CD8-positive, alpha-beta memory T cell (primary cell): ENCODE measurements around the gene HHAT. TPM values are rescaled to one million over a fixed set of nuclear protein-coding genes. Genes with fewer than 3 reads are reported as not detected.

Experiments used
- CTCF ChIA-PET: fragments of 350-600 bp; sonication (Branson Sonifier 250); formaldehyde crosslinking; loops from one replicate; lab custom pipeline; 2021; ENCODE audit warnings: antibody characterized with exemption; lab: Charles Lee
- POLR2A ChIA-PET: fragments of 350-600 bp; sonication (Branson Sonifier 250); formaldehyde crosslinking; loops from one replicate; lab custom pipeline; 2021; ENCODE audit warnings: antibody characterized with exemption; lab: Charles Lee
- DNase-seq, 5 donors: peaks; one replicate each; pipeline versions ENCODE4 v3.0.0 to v3.0.0-alpha.2; 2020 to 2022; ENCODE audit warnings: mixed read lengths in 1 of 5
- H3K27ac ChIP-seq: one replicate; pipeline ENCODE4 v1.7.0; 2013; ENCODE audit warnings: low read depth, mild to moderate bottlenecking, low read length, moderate library complexity
- H3K27me3 ChIP-seq: 2 replicates; pipeline ENCODE4 v1.7.0; 2013; ENCODE audit warnings: low read length, mild to moderate bottlenecking; ENCODE audit not compliant: insufficient read depth, poor library complexity, severe bottlenecking
- H3K36me3 ChIP-seq: 2 replicates; pipeline ENCODE4 v1.7.0; 2013; ENCODE audit warnings: mild to moderate bottlenecking, low read length, moderate library complexity; ENCODE audit not compliant: insufficient read depth
- H3K4me1 ChIP-seq: 2 replicates; pipeline ENCODE4 v1.7.0; 2013; ENCODE audit warnings: mild to moderate bottlenecking, low read length, moderate library complexity; ENCODE audit not compliant: insufficient read depth
- H3K4me3 ChIP-seq: 2 replicates; pipeline ENCODE4 v1.7.0; 2013; ENCODE audit warnings: mild to moderate bottlenecking, low read length
- H3K9me3 ChIP-seq: 2 replicates; pipeline ENCODE4 v1.7.0; 2013; ENCODE audit warnings: mild to moderate bottlenecking, low read length
- H3K27ac Mint-ChIP-seq, 8 donors: one replicate each; pipeline ENCODE4 v1.8.0; 2020 to 2021; ENCODE audit warnings: mixed read lengths in 8 of 8, mild to moderate bottlenecking in 6 of 8, inconsistent platforms in 3 of 8, moderate library complexity in 3 of 8
- H3K27me3 Mint-ChIP-seq, 2 donors: one replicate each; pipeline ENCODE4 v1.8.0; 2020 to 2021; ENCODE audit warnings: mixed read lengths in 2 of 2, mild to moderate bottlenecking in 1 of 2, moderate library complexity in 1 of 2
- H3K36me3 Mint-ChIP-seq, 3 donors: one replicate each; pipeline ENCODE4 v1.8.0; 2020 to 2021; ENCODE audit warnings: mixed read lengths in 3 of 3, inconsistent platforms in 1 of 3, mild to moderate bottlenecking in 1 of 3
- H3K4me1 Mint-ChIP-seq, 3 donors: one replicate each; pipeline ENCODE4 v1.8.0; 2020 to 2021; ENCODE audit warnings: mixed read lengths in 3 of 3, inconsistent platforms in 1 of 3, mild to moderate bottlenecking in 1 of 3
- H3K4me3 Mint-ChIP-seq, 7 donors: one replicate each; pipeline ENCODE4 v1.8.0; 2020 to 2021; ENCODE audit warnings: mixed read lengths in 7 of 7, mild to moderate bottlenecking in 6 of 7, moderate library complexity in 4 of 7, inconsistent platforms in 2 of 7
- H3K9me3 Mint-ChIP-seq, 5 donors: one replicate each; pipeline ENCODE4 v1.8.0; 2020 to 2022; ENCODE audit warnings: mixed read lengths in 5 of 5, mild to moderate bottlenecking in 3 of 5, moderate library complexity in 2 of 5, inconsistent platforms in 1 of 5
- polyA plus RNA-seq: library from polyadenylated mRNA; unstranded; fragments of 300-500 nt; fragmentation: Illumina TruSeq; gene quantifications from one replicate; pipeline ENCODE4 v1.2.3, GENCODE V29; 2021
- total RNA-seq, 2 experiments: library from RNA; stranded (reverse); gene quantifications; one replicate each; pipeline ENCODE4 v1.2.3, GENCODE V29; 2021

HHAT gene
- total and polyA plus RNA-seq, 3 experiments from 2014 or later, result 1.4 to 4.6 (median 2.1) TPM

DNA sequence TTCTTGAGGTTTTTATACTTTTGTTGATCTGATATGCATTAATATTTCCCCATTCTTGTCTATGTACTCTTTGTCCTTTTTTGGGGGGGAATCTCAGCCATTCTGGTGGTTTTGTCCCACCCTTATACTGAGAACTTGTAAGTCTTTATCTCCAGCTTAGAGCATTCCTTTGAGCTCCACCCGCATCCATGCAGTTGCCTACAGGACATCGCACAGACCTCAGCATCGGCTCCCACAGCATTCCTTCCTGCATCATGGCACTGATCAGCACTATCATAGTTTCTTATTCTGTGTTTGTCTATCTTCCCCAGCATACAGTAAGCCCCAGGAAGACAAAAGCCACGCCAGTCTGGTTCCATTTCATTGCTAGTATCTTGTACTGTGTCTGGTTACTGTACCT, 33.0 kb downstream of the HHAT start:
- Mint-ChIP-seq H3K4me1 (peaks cover 0 to 6% (median 3%) of the 10 kb centered on the region in 3 donors), H3K9me3 (no peaks in the 10 kb centered on the region), H3K4me3 (no peak overlapping the region), H3K27me3 (no peaks in the 10 kb centered on the region), H3K27ac (no peak overlapping the region), H3K36me3 (peaks cover 0 to 20% (median 4%) of the 10 kb centered on the region in 3 donors)
- H3K36me3 ChIP-seq, result no peaks in the 10 kb centered on the region
- H3K27me3 ChIP-seq, result no peaks in the 10 kb centered on the region
- no peak overlapping the region for H3K27ac ChIP-seq
- DNase-seq, result no peak
- H3K4me1 ChIP-seq, result no peaks in the 10 kb centered on the region
- ChIA-PET POLR2A (interaction anchor here (0.7 kb wide), 1 partner anchor 29 kb away, joined by 4 read pairs; no protein-coding TSS in a partner anchor), CTCF (interaction anchor here (1.0 to 3.1 kb wide), 4 partner anchors 13 to 45 kb away, joined by 3 to 9 read pairs (median 6); no protein-coding TSS in a partner anchor)
- no peak overlapping the region for H3K4me3 ChIP-seq
- H3K9me3 ChIP-seq, result no peaks in the 10 kb centered on the region

DNA sequence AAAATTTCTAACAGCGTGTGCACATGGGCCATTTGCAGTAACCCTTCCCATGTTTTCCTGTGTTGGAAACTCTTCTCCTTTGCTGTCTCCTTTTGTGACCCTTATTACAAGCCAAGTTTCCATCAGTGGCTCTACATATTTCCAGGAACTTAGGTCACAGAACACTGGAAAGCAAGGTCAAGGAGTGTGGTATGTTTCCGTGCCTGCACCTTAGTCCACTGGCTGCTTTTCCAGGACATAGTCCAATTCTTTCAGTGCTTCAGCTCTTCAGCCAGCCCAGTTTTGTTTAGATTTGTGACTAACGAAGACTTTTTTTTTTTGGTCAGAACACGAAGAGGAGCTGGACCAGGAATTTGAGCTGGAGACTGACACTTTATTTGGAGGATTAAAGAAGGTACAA, 33.8 kb downstream of the HHAT start:
- DNase-seq, result no peak
- Mint-ChIP-seq H3K4me1 (peaks cover 0 to 6% (median 3%) of the 10 kb centered on the region in 3 donors), H3K27ac (no peak overlapping the region), H3K9me3 (no peaks in the 10 kb centered on the region), H3K27me3 (no peaks in the 10 kb centered on the region), H3K4me3 (no peak overlapping the region), H3K36me3 (peaks cover 0 to 21% (median 4%) of the 10 kb centered on the region in 3 donors)
- no peaks in the 10 kb centered on the region for H3K27me3 ChIP-seq
- ChIA-PET CTCF (interaction anchor here (1.9 kb wide), 1 partner anchor 12 kb away, joined by 9 read pairs; no protein-coding TSS in a partner anchor), POLR2A (no interaction called here)
- H3K4me1 ChIP-seq, result no peaks in the 10 kb centered on the region
- no peak overlapping the region for H3K27ac ChIP-seq
- no peaks in the 10 kb centered on the region for H3K9me3 ChIP-seq
- no peak overlapping the region for H3K4me3 ChIP-seq
- no peaks in the 10 kb centered on the region for H3K36me3 ChIP-seq

DNA sequence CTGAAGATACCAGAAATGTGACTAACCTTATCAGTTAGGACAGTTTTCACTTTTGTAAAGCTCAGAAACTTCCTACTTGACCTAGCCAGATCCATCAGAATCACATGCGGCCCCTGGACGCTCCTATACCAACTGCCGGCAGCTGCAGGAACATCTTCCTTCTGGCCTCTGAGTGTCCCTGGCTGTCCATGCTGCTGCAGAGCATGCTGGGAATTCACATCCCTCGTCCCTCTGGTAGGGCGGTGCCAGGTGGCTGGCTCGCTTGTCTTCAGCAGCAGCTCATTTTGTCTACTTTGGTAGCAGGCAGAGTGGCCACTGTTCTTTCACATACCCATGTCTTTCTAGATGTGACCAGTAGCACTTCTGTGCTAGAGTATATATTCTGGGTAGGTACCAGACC, 34.4 kb downstream of the HHAT start:
- no peak for DNase-seq
- Mint-ChIP-seq H3K9me3 (no peaks in the 10 kb centered on the region), H3K36me3 (peaks cover 0 to 24% (median 4%) of the 10 kb centered on the region in 3 donors), H3K27ac (no peak overlapping the region), H3K4me1 (peaks cover 0 to 6% (median 3%) of the 10 kb centered on the region in 3 donors), H3K4me3 (no peak overlapping the region), H3K27me3 (no peaks in the 10 kb centered on the region)
- H3K4me3 ChIP-seq, result no peak overlapping the region
- H3K27ac ChIP-seq, result no peak overlapping the region
- POLR2A ChIA-PET, result no interaction called here
- no peaks in the 10 kb centered on the region for H3K9me3 ChIP-seq
- no peaks in the 10 kb centered on the region for H3K4me1 ChIP-seq
- no peaks in the 10 kb centered on the region for H3K27me3 ChIP-seq
- H3K36me3 ChIP-seq, result no peaks in the 10 kb centered on the region
- CTCF ChIA-PET, result interaction anchor here (1.9 kb wide), 1 partner anchor 11 kb away, joined by 9 read pairs; no protein-coding TSS in a partner anchor

DNA sequence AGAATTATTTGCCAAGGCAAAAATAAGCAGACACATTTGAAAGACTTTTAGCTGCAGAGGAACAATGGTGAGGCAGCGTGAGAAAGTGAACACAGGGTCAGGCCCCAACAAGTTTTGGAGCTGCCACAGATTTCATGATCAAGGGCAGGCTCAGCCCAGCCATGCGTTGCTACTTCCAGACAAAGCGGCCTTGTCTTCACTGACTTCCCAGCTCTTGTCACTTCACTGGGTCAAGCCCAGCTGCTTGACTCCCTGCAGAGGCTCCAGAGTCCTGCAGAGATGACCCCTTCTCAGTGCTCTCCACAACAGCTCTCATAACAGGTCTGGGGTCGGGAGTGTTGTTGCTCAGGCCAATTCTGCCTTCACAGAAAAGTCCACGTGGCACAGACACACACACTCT, 35.8 kb downstream of the HHAT start:
- Mint-ChIP-seq H3K27me3 (no peaks in the 10 kb centered on the region), H3K27ac (no peak overlapping the region), H3K9me3 (no peaks in the 10 kb centered on the region), H3K4me3 (no peak overlapping the region), H3K36me3 (peaks cover 0 to 21% (median 2%) of the 10 kb centered on the region in 3 donors), H3K4me1 (peaks cover 0 to 6% (median 3%) of the 10 kb centered on the region in 3 donors)
- Histone ChIP-seq H3K4me3 (no peak overlapping the region), H3K4me1 (no peaks in the 10 kb centered on the region), H3K27me3 (no peaks in the 10 kb centered on the region), H3K27ac (no peak overlapping the region), H3K9me3 (no peaks in the 10 kb centered on the region), H3K36me3 (no peaks in the 10 kb centered on the region)
- no peak for DNase-seq
- ChIA-PET CTCF (interaction anchor here (1.9 kb wide), 1 partner anchor 10 kb away, joined by 9 read pairs; no protein-coding TSS in a partner anchor), POLR2A (no interaction called here)

DNA sequence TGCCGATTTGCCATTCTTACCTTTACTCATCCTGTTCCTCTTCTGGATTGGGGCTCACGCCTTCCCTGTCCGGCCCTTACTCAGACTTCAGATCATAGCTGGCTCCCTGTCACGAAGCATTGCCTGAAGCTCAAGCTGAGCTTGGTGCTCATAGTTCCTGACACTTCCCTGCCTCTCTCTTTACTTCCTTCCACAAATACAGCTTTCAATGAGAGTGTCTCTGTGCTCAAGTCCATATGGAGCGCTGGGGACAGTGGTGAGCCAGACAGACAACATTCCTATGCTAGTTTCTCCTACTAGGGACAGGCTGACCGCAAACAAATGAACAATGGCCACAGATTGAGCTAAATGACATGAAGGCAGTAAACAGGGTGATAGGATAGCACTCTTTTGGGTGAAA, 38.1 kb downstream of the HHAT start:
- Histone ChIP-seq H3K36me3 (no peaks in the 10 kb centered on the region), H3K4me3 (no peak overlapping the region), H3K27me3 (no peaks in the 10 kb centered on the region), H3K27ac (no peak overlapping the region), H3K9me3 (no peaks in the 10 kb centered on the region), H3K4me1 (no peaks in the 10 kb centered on the region)
- Mint-ChIP-seq H3K27ac (no peak overlapping the region), H3K4me1 (no peaks in the 10 kb centered on the region), H3K27me3 (no peaks in the 10 kb centered on the region), H3K4me3 (no peak overlapping the region), H3K36me3 (peaks cover 0 to 24% (median 4%) of the 10 kb centered on the region in 3 donors), H3K9me3 (no peaks in the 10 kb centered on the region)
- ChIA-PET CTCF (interaction anchor here (1.6 kb wide), 1 partner anchor 26 kb away, joined by 5 read pairs; no protein-coding TSS in a partner anchor), POLR2A (no interaction called here)
- DNase-seq, result no peak

DNA sequence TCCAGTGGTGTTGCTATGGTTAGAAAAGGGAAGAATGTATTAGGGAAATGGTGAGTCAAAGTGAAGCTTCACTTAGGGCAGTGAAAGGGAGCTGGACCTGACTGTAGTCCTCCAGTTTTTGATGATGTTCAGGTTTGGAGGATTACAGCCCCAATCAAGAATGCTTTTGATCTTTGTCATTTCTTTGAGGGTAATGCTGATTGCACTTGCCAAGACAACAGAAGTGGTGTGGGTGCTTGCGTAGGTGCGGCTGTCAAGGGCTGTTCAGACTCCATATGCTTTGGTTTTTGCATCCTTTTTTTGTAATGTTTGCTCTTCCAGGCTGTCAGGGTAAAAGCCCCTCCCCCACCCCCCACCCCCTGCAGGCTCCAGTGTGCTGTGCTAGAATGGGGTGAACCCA, 38.9 kb downstream of the HHAT start:
- no peaks in the 10 kb centered on the region for H3K27me3 Mint-ChIP-seq
- peaks cover 0 to 24% (median 4%) of the 10 kb centered on the region in 3 donors for H3K36me3 Mint-ChIP-seq
- Histone ChIP-seq H3K4me1 (no peaks in the 10 kb centered on the region), H3K27ac (no peak overlapping the region), H3K36me3 (no peaks in the 10 kb centered on the region), H3K9me3 (no peaks in the 10 kb centered on the region), H3K4me3 (no peak overlapping the region), H3K27me3 (no peaks in the 10 kb centered on the region)
- DNase-seq, result no peak
- H3K9me3 Mint-ChIP-seq, result no peaks in the 10 kb centered on the region
- ChIA-PET CTCF (no interaction called here), POLR2A (no interaction called here)
- H3K4me1 Mint-ChIP-seq, result no peaks in the 10 kb centered on the region
- H3K27ac Mint-ChIP-seq, result peak overlapping the region in 1 of 8 donors; percentile 3
- no peak overlapping the region for H3K4me3 Mint-ChIP-seq

DNA sequence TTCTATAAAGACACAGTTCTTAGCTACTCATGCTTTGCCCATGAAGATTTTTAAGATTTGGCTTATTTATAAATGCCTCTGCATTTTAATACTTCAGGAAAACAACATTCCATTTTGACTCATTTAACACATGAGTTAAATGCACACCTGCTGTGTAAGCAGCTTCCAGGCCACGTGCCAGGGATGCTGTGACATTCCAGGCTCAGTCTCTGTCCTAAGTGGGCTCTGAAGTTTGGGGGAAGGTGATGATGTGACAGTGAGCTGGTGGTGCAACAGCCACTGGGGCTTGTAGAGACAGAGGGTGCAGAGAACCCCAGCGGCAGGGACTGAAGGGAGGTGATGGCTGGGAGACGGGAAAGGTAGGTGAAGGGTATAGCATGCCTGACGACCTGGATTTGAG, 40.7 kb downstream of the HHAT start:
- peaks cover 10 to 17% (median 16%) of the 10 kb centered on the region in 3 donors for H3K4me1 Mint-ChIP-seq
- no peak overlapping the region for H3K27ac ChIP-seq
- H3K9me3 ChIP-seq, result no peaks in the 10 kb centered on the region
- H3K27me3 ChIP-seq, result no peaks in the 10 kb centered on the region
- no peak for DNase-seq
- no peak overlapping the region for H3K4me3 ChIP-seq
- H3K36me3 ChIP-seq, result no peaks in the 10 kb centered on the region
- H3K4me3 Mint-ChIP-seq, result no peak overlapping the region
- H3K36me3 Mint-ChIP-seq, result peaks cover 0 to 14% (median 4%) of the 10 kb centered on the region in 3 donors
- no peaks in the 10 kb centered on the region for H3K4me1 ChIP-seq
- H3K27me3 Mint-ChIP-seq, result no peaks in the 10 kb centered on the region
- ChIA-PET CTCF (interaction anchor here (0.6 to 1.4 kb wide), 2 partner anchors 9 to 16 kb away, joined by 3 to 6 read pairs; no protein-coding TSS in a partner anchor), POLR2A (no interaction called here)
- H3K27ac Mint-ChIP-seq, result no peak overlapping the region
- no peaks in the 10 kb centered on the region for H3K9me3 Mint-ChIP-seq

DNA sequence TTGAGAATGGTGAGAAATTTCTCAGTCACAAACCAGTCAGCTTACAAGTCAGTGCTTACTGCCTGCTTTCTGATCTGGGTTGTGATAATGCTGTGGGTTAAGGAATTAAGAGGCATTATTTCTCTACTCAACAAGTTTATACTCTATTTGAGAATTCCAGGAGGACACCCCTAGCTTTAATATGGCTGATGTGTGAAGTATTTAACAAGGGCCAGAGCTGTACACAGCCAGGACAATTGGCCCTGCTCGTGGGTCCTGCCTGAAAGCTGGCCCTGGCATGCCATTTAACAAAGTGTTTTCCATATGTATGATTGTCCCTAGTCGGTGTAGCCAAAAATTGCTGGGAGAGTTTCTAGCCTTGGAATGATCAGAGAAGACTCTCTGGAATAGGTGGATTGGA, 43.2 kb downstream of the HHAT start:
- H3K27me3 Mint-ChIP-seq, result no peaks in the 10 kb centered on the region
- no peaks in the 10 kb centered on the region for H3K36me3 ChIP-seq
- H3K27me3 ChIP-seq, result no peaks in the 10 kb centered on the region
- H3K27ac ChIP-seq, result no peak overlapping the region
- CTCF ChIA-PET, result interaction anchor here (1.6 kb wide), 1 partner anchor 11 kb away, joined by 7 read pairs; no protein-coding TSS in a partner anchor
- no peak overlapping the region for H3K4me3 ChIP-seq
- H3K36me3 Mint-ChIP-seq, result peaks cover 0 to 8% (median 2%) of the 10 kb centered on the region in 3 donors
- no peak overlapping the region for H3K4me3 Mint-ChIP-seq
- DNase-seq, result no peak
- POLR2A ChIA-PET, result no interaction called here
- H3K9me3 Mint-ChIP-seq, result no peaks in the 10 kb centered on the region
- no peaks in the 10 kb centered on the region for H3K4me1 ChIP-seq
- H3K9me3 ChIP-seq, result no peaks in the 10 kb centered on the region
- peak overlapping the region in 2 of 8 donors; percentile 2 to 37 for H3K27ac Mint-ChIP-seq
- peaks cover 20 to 27% (median 25%) of the 10 kb centered on the region in 3 donors for H3K4me1 Mint-ChIP-seq
